ENCODE measurements around the gene RTF1.
"Not testable (repeated sequence)": the region's sequence is repeated elsewhere in the genome, so short reads cannot be mapped to it uniquely, and the experiment has no call there.

Gene RTF1

GRCh38 chr15:41416742-41417417, at the start of gene RTF1:
TSS of gene RTF1 (plus strand) at chr15:41417095. CDS start at chr15:41417116, 21 bp downstream.
- DNase-seq (ENCODE audit: low read depth in 2 of 2, low spot score in 1 of 2) = peak; percentile 95 to 96

DNA sequence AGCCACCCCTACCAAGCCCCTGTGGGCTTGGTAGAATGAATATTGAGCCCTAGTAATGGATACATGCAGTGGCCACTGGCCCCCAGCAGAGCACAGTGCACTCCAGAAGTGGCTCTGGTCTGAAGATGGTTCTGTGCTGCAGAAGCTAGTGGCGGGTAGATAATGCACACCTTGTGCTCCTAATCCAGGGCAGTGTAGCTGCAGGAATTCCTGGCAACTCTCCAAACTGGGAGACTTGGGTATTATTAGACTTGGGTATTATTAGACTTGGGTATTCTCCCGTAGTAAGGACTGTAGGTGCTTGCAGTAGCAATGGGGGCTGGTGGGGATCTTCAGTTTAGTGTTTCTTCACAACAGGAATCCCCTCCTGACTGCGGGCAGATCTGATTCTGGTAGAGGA, 49.5 kb upstream of the RTF1 start:
- DNase-seq (ENCODE audit: low read depth in 2 of 2, low spot score in 1 of 2) = no peak

GRCh38 chr15:41377978-41378377, 38.9 kb upstream of the RTF1 start:
- DNase-seq (ENCODE audit: low read depth in 2 of 2, low spot score in 1 of 2) = no peak

DNA sequence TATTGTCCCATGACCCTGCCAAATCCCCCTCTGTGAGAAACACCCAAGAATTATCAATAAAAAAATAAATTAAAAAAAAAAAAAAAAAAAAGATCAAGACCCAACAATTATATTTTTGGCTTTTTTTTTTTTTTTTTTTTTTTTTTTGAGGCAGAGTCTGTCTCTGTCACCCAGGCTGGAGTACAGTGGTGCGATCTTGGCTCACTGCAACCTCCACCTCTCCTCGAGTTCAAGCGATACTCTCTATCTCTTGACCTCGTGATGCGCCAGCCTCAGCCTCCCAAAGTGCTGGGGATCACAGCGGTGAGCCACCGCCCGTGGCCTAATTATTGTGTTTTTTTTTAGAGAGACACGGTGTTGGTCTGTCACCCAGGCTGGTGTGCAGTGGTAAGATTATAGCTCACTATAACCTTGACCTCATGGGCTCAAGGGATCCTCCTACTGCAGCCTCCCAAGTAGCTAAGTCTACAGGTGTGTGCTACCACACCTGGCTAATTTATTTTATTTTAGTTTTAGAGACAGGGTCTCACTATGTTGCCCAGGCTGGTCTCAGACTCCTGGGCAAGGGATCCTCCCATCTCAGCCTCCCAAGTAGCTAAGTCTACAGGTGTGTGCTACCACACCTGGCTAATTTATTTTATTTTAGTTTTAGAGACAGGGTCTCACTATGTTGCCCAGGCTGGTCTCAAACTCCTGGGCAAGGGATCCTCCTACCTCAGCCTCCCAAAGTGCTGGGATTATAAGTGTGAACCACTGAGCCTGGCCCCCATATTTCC, 32.7 kb upstream of the RTF1 start:
- DNase-seq (ENCODE audit: low read depth in 2 of 2, low spot score in 1 of 2) = not testable (repeated sequence)

GRCh38 chr15:41387646-41388045, 29.2 kb upstream of the RTF1 start:
- no peak for DNase-seq (ENCODE audit: low read depth in 2 of 2, low spot score in 1 of 2)

GRCh38 chr15:41392659-41393058, 24.2 kb upstream of the RTF1 start:
- DNase-seq (ENCODE audit: low read depth in 2 of 2, low spot score in 1 of 2) = no peak

GRCh38 chr15:41394924-41395323, 22.0 kb upstream of the RTF1 start:
- no peak for DNase-seq (ENCODE audit: low read depth in 2 of 2, low spot score in 1 of 2)

- DNase-seq (ENCODE audit: low read depth in 2 of 2, low spot score in 1 of 2) = no peak
These were observed 20.8 kb upstream of the RTF1 start for GRCh38 chr15:41396111-41396510.

DNA sequence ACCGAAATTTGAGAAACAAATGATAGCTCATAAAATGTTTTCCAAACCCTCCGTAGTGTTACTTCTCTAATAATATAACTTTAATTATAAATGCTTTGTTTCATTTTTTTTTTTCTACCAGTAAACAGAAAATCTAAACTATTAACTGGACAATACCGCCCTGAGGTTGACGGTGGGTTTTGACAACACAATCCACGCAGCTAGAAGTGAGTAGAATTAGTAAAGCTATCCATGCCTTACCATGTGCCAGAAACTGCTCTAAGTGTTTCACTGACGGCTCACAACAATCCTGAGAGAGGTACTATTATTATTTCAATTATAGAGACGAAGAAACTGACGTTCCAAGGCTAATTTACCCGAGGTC, 15.0 kb upstream of the RTF1 start:
- no peak for DNase-seq (ENCODE audit: low read depth in 2 of 2, low spot score in 1 of 2)

DNA sequence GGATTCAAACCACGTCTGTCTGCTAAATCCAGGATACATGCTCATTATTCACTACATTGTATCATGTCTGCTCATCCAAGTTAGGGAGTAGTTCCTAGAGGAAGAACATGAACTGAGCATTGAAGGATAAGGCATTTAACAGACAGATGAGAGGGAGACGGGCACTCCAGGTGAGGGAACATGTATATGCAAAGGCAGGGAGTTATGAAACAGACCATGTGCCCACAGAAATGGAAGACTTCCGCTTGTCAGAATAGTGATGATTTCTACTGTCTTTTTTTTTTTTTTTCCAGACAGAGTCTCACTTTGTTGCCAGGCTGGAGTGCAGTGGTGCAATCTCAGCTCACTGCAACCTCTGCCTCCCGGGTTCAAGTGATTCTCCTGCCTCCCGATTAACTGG, 9.6 kb upstream of the RTF1 start:
- DNase-seq (ENCODE audit: low read depth in 2 of 2, low spot score in 1 of 2) = no peak

DNA sequence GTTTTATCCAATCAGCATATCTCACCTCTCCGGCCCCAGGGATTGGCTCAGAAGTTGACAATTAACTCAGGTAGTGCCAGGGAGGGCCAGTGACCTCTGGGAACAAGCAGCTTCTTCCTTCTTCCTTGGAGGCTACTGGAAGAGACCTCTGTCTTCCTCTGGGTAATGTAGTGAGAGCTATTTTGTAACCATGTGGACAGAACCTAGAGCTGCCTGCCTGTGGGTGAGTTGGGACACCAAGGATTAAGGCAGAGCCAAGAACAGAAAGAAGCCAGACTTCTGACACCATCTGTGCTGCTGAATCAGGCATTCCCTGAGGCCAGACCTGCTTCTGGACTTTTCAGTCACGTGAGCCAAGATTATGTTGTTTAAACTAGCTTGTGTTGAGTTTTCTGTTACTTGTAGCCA, 8.7 kb upstream of the RTF1 start:
- no peak for DNase-seq (ENCODE audit: low read depth in 2 of 2, low spot score in 1 of 2)

- DNase-seq (ENCODE audit: low read depth in 2 of 2, low spot score in 1 of 2) = no peak
These were observed 5.9 kb upstream of the RTF1 start for GRCh38 chr15:41411031-41411430.

DNA sequence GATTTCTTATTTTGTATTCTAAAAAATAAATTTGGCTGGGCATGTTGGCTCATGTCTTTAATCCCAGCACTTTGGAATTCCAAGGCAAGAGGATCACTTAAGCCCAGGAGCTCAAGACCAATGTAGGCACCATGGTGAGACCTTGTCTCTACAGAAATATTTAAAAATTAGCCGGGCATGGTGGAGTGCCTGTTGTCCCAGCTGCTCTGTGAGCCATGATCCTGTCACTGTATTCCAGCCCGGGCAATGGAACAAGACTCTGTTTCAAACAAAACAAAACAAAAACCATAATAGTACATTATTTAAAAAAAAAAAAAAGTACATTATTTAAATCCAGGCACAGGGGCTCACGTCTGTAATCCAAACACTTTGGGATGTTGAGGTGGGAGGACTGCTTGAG, 5.5 kb upstream of the RTF1 start:
- DNase-seq (ENCODE audit: low read depth in 2 of 2, low spot score in 1 of 2) = no peak

DNA sequence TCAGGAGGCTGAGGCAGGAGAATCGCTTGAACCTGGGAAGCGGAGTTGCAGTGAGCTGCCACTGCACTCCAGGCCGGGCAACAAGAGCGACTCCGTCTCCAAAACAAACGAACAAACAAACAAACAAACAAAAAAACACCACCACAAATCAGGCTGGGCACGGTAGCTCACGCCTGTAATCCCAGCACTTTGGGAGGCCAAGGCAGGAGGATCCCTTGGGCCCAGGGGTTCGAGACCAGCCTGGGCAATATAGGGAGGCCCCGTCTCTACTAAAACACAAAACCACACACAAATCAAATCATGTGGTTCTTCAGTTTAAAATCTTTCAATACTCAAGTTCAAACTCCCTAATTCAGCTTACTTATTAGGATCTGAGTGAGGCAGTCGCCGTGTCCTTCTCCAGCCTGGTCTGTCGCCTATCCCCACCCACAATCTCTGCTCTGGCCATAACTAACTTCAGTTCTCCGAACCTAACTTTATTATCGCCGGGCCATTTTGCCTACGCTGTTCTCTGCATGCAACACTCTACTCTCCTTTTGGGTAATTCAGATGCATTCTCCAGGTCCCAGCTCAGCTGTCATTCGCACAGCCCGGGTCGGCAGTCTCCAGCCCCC, 660 bp upstream of the RTF1 start:
- DNase-seq (ENCODE audit: low read depth in 2 of 2, low spot score in 1 of 2) = peak in 1 of 2 donors; percentile 7

- DNase-seq (ENCODE audit: low read depth in 2 of 2, low spot score in 1 of 2) = no peak
These were observed 712 bp downstream of the RTF1 start for GRCh38 chr15:41417418-41418195.

DNA sequence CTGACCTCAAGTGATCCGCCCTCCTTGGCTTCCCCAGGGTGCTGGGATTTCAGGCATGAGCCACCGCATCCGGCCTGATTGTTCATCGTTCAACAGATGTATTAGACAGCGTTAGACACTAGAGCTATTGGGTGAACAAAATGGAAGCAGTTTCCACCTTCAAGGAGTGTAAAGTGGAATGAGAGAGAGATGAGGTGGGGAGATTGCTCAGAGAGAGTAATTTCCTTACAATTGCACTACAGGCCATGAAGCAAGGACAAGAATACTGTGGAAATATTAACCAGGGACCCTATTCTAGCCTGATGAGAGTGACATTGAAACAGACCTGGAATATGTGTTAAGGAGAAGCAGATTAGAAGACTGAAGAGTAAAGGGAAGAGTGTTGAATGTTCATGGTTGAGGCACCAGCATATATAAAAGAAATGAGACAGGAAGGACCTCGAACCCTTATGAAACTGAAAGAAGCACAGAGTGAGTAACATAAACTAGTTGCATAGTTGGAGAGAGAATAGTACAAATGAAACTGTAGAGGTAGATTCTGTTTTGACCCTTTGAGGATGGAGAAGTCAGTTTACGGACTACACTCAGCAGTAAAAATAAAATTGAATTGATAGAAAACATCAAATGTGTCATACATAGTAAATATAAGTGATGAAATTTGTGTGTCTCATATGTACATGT, 7.2 kb downstream of the RTF1 start:
- no peak for DNase-seq (ENCODE audit: low read depth in 2 of 2, low spot score in 1 of 2)

GRCh38 chr15:41424809-41425208, 7.9 kb downstream of the RTF1 start:
- no peak for DNase-seq (ENCODE audit: low read depth in 2 of 2, low spot score in 1 of 2)

DNA sequence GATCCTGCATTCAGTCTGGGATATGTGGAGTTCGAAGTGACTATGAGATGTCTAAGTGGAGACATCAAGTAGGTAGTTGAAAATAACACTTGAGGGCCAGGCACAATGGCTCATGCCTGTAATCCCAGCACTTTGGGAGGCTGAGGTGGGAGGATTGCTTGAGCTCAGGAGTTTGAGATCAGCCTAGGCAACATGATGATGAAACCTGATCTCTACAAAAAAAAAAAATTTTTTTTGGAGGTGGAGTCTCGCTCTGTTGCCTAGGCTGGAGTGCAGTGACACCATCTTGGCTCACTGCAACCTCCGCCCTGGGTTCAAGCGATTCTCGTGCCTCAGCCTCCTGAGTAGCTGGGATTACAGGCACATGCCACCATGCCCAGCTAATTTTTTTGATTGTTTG, 9.0 kb downstream of the RTF1 start:
- not testable (repeated sequence) for DNase-seq (ENCODE audit: low read depth in 2 of 2, low spot score in 1 of 2)

DNA sequence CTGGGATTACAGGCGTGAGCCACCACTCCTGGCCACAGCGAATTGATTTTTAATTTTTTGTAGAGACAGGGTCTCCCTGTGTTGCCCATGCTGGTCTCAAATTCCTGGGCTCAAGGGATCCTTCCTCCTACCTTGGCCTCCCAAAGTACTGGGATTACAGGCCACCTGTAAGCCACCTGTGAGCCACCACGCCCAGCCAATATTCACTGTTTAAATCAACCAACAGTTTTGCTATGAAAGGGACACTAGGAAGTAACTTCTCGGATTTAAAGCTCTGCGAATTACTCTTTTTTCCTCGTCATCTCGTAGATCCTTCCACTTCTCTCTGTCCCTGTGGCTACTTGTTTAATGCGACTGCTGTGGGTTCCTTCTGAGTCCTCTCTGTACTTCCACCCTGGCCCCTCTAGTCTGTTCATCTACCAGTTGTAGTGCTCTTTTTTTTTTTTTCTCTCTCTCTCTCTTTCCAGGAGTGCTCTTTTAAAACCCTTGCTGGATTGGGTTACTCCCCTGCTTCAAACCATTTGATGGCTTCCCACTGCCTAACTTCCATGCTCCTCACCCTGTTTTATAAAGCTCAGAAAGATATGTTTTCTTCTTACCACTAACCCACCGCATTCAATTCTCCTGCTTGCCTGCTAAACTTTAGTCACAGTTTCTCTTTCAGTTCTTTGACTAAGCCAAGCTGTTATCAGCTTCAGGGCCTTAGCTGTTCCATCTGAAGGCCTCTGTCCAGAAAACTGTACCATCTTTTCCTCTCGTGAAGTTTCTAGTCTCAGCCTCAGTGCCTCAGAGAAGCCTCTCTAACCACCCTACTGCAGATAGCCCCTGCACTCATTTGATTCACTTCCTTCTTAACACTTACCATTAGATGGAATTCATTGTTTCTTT, 12.4 kb downstream of the RTF1 start:
- no peak for DNase-seq (ENCODE audit: low read depth in 2 of 2, low spot score in 1 of 2)
